GM23248 (cell line): Measurements from ENCODE around the gene ZSCAN10. TPM values are rescaled to one million over a fixed set of nuclear protein-coding genes. Genes with fewer than 3 reads are reported as not detected.
A peak's percentile ranks its signal among the peaks of the same experiment; 100 is the strongest.

Source experiments
- DNase-seq: peaks from one replicate; pipeline ENCODE4 v3.0.0-alpha.2; 2015
- H2AFZ ChIP-seq: fragments of 200-600 bp; sonication (generic); 2 replicates; pipeline ENCODE4 v1.6.1; 2016; ENCODE audit warnings: antibody characterized with exemption
- H3F3A ChIP-seq: fragments of 200-600 bp; sonication (generic); 2 replicates; pipeline ENCODE4 v1.6.1; 2016; ENCODE audit warnings: mild to moderate bottlenecking, antibody characterized with exemption, mixed run types; ENCODE audit not compliant: insufficient read depth
- H3K27ac ChIP-seq: fragments of 200-600 bp; sonication (generic); 2 replicates; pipeline ENCODE4 v1.5.1; 2016; ENCODE audit warnings: mild to moderate bottlenecking
- H3K27me3 ChIP-seq: fragments of 200-600 bp; sonication (generic); replicated peaks from 2 replicates; pipeline ENCODE4 v1.6.1; 2016; ENCODE audit warnings: mild to moderate bottlenecking; ENCODE audit not compliant: insufficient read depth
- H3K36me3 ChIP-seq: fragments of 200-600 bp; sonication (generic); 2 replicates; pipeline ENCODE4 v1.6.1; 2016; ENCODE audit warnings: low read depth, mild to moderate bottlenecking
- H3K4me1 ChIP-seq: fragments of 200-600 bp; sonication (generic); 2 replicates; pipeline ENCODE4 v1.6.1; 2016; ENCODE audit warnings: mild to moderate bottlenecking; ENCODE audit not compliant: insufficient read depth
- H3K4me2 ChIP-seq: fragments of 200-600 bp; sonication (generic); one replicate; pipeline ENCODE4 v1.6.1; 2016; ENCODE audit warnings: mild to moderate bottlenecking; ENCODE audit not compliant: unreplicated experiment
- H3K4me3 ChIP-seq: fragments of 200-600 bp; sonication (generic); 2 replicates; pipeline ENCODE4 v1.5.1; 2016; ENCODE audit warnings: mild to moderate bottlenecking
- H3K79me2 ChIP-seq: fragments of 200-600 bp; sonication (generic); 2 replicates; pipeline ENCODE4 v1.6.1; 2016; ENCODE audit warnings: mild to moderate bottlenecking; ENCODE audit not compliant: insufficient read depth
- H3K9ac ChIP-seq: fragments of 200-600 bp; sonication (generic); 2 replicates; pipeline ENCODE4 v1.6.1; 2016; ENCODE audit warnings: mild to moderate bottlenecking
- H3K9me2 ChIP-seq: fragments of 200-600 bp; sonication (generic); 2 replicates; pipeline ENCODE4 v1.6.1; 2016; ENCODE audit warnings: mixed run types, mild to moderate bottlenecking, moderate library complexity; ENCODE audit not compliant: insufficient read depth
- H3K9me3 ChIP-seq: fragments of 200-600 bp; sonication (generic); one replicate; pipeline ENCODE4 v1.6.1; 2017; ENCODE audit warnings: low read depth
- H4K20me1 ChIP-seq: fragments of 200-600 bp; sonication (generic); 2 replicates; pipeline ENCODE4 v1.6.0; 2016; ENCODE audit not compliant: insufficient read depth
- EZH2 ChIP-seq: fragments of 200-600 bp; sonication (generic); IDR thresholded peaks from 2 replicates; pipeline ENCODE4 v1.6.1; 2018; ENCODE audit warnings: antibody characterized with exemption, mild to moderate bottlenecking; ENCODE audit not compliant: insufficient read depth, poor library complexity, severe bottlenecking
- EZH2phosphoT487 ChIP-seq: fragments of 200-600 bp; sonication (generic); IDR thresholded peaks from 2 replicates; pipeline ENCODE4 v1.6.1; 2018; ENCODE audit warnings: antibody characterized with exemption, moderate library complexity, mild to moderate bottlenecking, low read depth; ENCODE audit not compliant: insufficient read depth
- WGBS, 2 experiments: methylation state at CpG; one replicate each; pipeline ENCODE4 v1.1.6; 2015 to 2017; ENCODE audit warnings: low lambda C conversion rate in 2 of 2, low coverage in 1 of 2; ENCODE audit errors: missing lambda C conversion rate in 2 of 2; 5-methylcytosine and 5-hydroxymethylcytosine counted together
- in situ Hi-C: fragments of 300-500 bp; cut with MboI; formaldehyde crosslinking; loops from 2 replicates; pipeline ENCODE4 v1.15.0; 2020
- polyA plus RNA-seq: library from polyadenylated mRNA; unstranded; fragments of >200 nt; fragmentation: Nextera tagmentation; extraction: Ambion mirVana; gene quantifications from 2 replicates; pipeline ENCODE4 v1.2.1, GENCODE V29; 2016
- total RNA-seq: library from RNA; depleted of rRNA; stranded (reverse); fragments of >200 nt; shearing (Covaris generic); gene quantifications from 2 replicates; pipeline ENCODE4 v1.2.3, GENCODE V29; 2014

ZSCAN10 gene
- total and polyA plus RNA-seq, 2 experiments from 2014 or later, result 0.08 TPM; not detected in 1

GRCh38 chr16:3065742-3066439 lies 33.2 kb downstream of the ZSCAN10 start:
- Histone ChIP-seq H3K9me2 (no peaks in the 10 kb centered on the region), H3K9ac (no peak overlapping the region), H4K20me1 (no peaks in the 10 kb centered on the region), H3K4me1 (peaks cover 5% of the 10 kb centered on the region), H3K27ac (no peak overlapping the region), H3K9me3 (no peaks in the 10 kb centered on the region), H3F3A (no peaks in the 10 kb centered on the region), H3K27me3 (0 out of 2 replicates have a peak, but pooled peaks cover under 1% of the 10 kb centered on the region), H3K79me2 (no peaks in the 10 kb centered on the region), H3K4me3 (no peak overlapping the region), H3K36me3 (no peaks in the 10 kb centered on the region), H3K4me2 (no peak overlapping the region), H2AFZ (no peak overlapping the region)
- no peak for DNase-seq
- 81 to 85% methylated on average over 24 to 26 of the region's 26 CpGs for WGBS, 2 experiments
- TF ChIP-seq EZH2 (no peak), EZH2phosphoT487 (no peak)
- in situ Hi-C loops, result no loop called here

GRCh38 chr16:3065069-3065741 lies 33.9 kb downstream of the ZSCAN10 start, which contains the start of gene IL32:
TSS of gene IL32 (plus strand) at chr16:3065640. CDS start at chr16:3065812, 172 bp downstream.
- Histone ChIP-seq H3K9ac (0 out of 2 replicates have a peak within 1 kb of the TSS, but pooled peaks have one; percentile 10), H3K27ac (no peak within 1 kb of the TSS), H3F3A (no peaks in the 10 kb centered on the region), H3K36me3 (no peaks in the 10 kb centered on the region), H4K20me1 (no peaks in the 10 kb centered on the region), H3K79me2 (no peaks in the 10 kb centered on the region), H3K9me2 (no peaks in the 10 kb centered on the region), H3K4me2 (no peak within 1 kb of the TSS), H3K27me3 (no peaks in the 10 kb centered on the region), H2AFZ (peak within 1 kb of the TSS; percentile 50; the same call in 1 of the 2 replicates), H3K9me3 (no peaks in the 10 kb centered on the region), H3K4me3 (no peak within 1 kb of the TSS), H3K4me1 (peaks cover 5% of the 10 kb centered on the region)
- peak; percentile 80 for DNase-seq
- TF ChIP-seq EZH2phosphoT487 (no peak), EZH2 (no peak)
- WGBS, 2 experiments, result 51 to 56% methylated on average over 13 of the region's 13 CpGs
- in situ Hi-C loops, result no loop called here

- Histone ChIP-seq H3K27ac (no peak overlapping the region), H3K9me3 (no peaks in the 10 kb centered on the region), H3K79me2 (no peaks in the 10 kb centered on the region), H3K27me3 (no peaks in the 10 kb centered on the region), H4K20me1 (no peaks in the 10 kb centered on the region), H3F3A (no peaks in the 10 kb centered on the region), H3K36me3 (no peaks in the 10 kb centered on the region), H3K4me3 (no peak overlapping the region), H3K9me2 (no peaks in the 10 kb centered on the region), H3K4me2 (no peak overlapping the region), H2AFZ (no peak overlapping the region), H3K4me1 (peaks cover 5% of the 10 kb centered on the region), H3K9ac (no peak overlapping the region)
- in situ Hi-C loops, result no loop called here
- TF ChIP-seq EZH2phosphoT487, result no peak
- TF ChIP-seq EZH2, result no peak
- 83 to 85% methylated on average over 8 of the region's 8 CpGs for WGBS, 2 experiments
- DNase-seq, result no peak
Observed at GRCh38 chr16:3063625-3064386, 35.3 kb downstream of the ZSCAN10 start.

GRCh38 chr16:3062553-3062952 lies 36.5 kb downstream of the ZSCAN10 start:
- no peak for DNase-seq
- WGBS, 2 experiments, result 82 to 86% methylated on average over 6 of the region's 6 CpGs
- Histone ChIP-seq H3F3A (no peaks in the 10 kb centered on the region), H3K27me3 (no peaks in the 10 kb centered on the region), H3K27ac (no peak overlapping the region), H3K36me3 (no peaks in the 10 kb centered on the region), H3K4me3 (no peak overlapping the region), H3K4me2 (no peak overlapping the region), H3K9ac (no peak overlapping the region), H3K4me1 (peaks cover 5% of the 10 kb centered on the region), H2AFZ (no peak overlapping the region), H4K20me1 (no peaks in the 10 kb centered on the region), H3K9me2 (no peaks in the 10 kb centered on the region), H3K79me2 (no peaks in the 10 kb centered on the region), H3K9me3 (no peaks in the 10 kb centered on the region)
- TF ChIP-seq EZH2, result no peak
- in situ Hi-C loops, result no loop called here
